Lung (tissue), 12 donors: ENCODE measurements around the gene LRRC8C. TPM values are rescaled to one million over a fixed set of nuclear protein-coding genes. Genes with fewer than 3 reads are reported as not detected.

Experiments
- ATAC-seq: fragments of 200-7000 bp; cut with Tn5 transposase; one replicate; pipeline ENCODE4 v1.9.1; 2020; ENCODE audit warnings: moderate number of reproducible peaks; ENCODE audit not compliant: insufficient read depth, low FRiP score
- DNase-seq, 3 donors: peaks; one replicate each; pipeline ENCODE4 v3.0.0-alpha.2; 2013 to 2017
- H3K27ac ChIP-seq, 2 donors: one replicate each; pipeline ENCODE4 v1.5.1; 2013; ENCODE audit warnings: mild to moderate bottlenecking in 2 of 2, moderate library complexity in 2 of 2, control low read depth in 1 of 2, inconsistent platforms in 1 of 2, low read depth in 1 of 2, low read length in 1 of 2
- H3K27me3 ChIP-seq, 3 donors: one replicate each; pipeline ENCODE4 v1.5.1; 2013; ENCODE audit warnings: low read length in 2 of 3; ENCODE audit not compliant: control insufficient read depth in 3 of 3, insufficient read depth in 3 of 3
- H3K36me3 ChIP-seq, 4 donors: one replicate each; pipeline ENCODE4 v1.5.1; 2013; ENCODE audit warnings: low read length in 4 of 4, mild to moderate bottlenecking in 1 of 4, moderate library complexity in 1 of 4; ENCODE audit not compliant: control insufficient read depth in 4 of 4, insufficient read depth in 4 of 4
- H3K4me1 ChIP-seq, 5 donors: one replicate each; pipeline ENCODE4 v1.5.1; 2013; ENCODE audit warnings: low read length in 5 of 5, mild to moderate bottlenecking in 2 of 5, moderate library complexity in 1 of 5; ENCODE audit not compliant: control insufficient read depth in 5 of 5, insufficient read depth in 5 of 5
- H3K4me3 ChIP-seq: one replicate; pipeline ENCODE4 v1.5.1; 2013; ENCODE audit warnings: mild to moderate bottlenecking, control low read depth, moderate library complexity
- H3K9ac ChIP-seq, 2 donors: one replicate each; pipeline ENCODE4 v1.5.1; 2013; ENCODE audit warnings: low read length in 2 of 2, control low read depth in 1 of 2; ENCODE audit not compliant: insufficient read depth in 1 of 2
- H3K9me3 ChIP-seq, 4 donors: one replicate each; pipeline ENCODE4 v1.5.1; 2013; ENCODE audit warnings: low read length in 3 of 4, mild to moderate bottlenecking in 1 of 4, moderate library complexity in 1 of 4; ENCODE audit not compliant: control insufficient read depth in 4 of 4, insufficient read depth in 3 of 4
- CTCF ChIP-seq: IDR thresholded peaks from 2 replicates; pipeline ENCODE4 v1.5.1; 2012; ENCODE audit warnings: mild to moderate bottlenecking; ENCODE audit errors: control extremely low read depth, extremely low read depth
- WGBS, 2 donors: extraction: QIAGEN DNeasy Blood & Tissue Kit; methylation state at CpG; one replicate each; pipeline ENCODE4 v1.1.7; 2013; 5-methylcytosine and 5-hydroxymethylcytosine counted together
- polyA plus RNA-seq, 2 donors: library from polyadenylated mRNA; stranded (reverse); fragments of 200-250 nt; gene quantifications; one replicate each; pipeline ENCODE4 v1.2.1, GENCODE V29; 2013
- total RNA-seq, 2 donors: library from RNA; depleted of rRNA in 1 of 2; stranded (reverse); fragments of >200 nt in 1 of 2; gene quantifications; one replicate each; pipeline ENCODE4 v1.2.1, GENCODE V29; 2014 to 2021
- donor health status: control.
- donor health status: control.
- donor health status: Bipolar disorder and iron deficiency.
- donor health status: healthy.
- donor health status: DM: yes; HTN: yes; CAD: no.

LRRC8C gene
- total and polyA plus RNA-seq, 4 donors = 3.3 to 11.7 (median 6.9) TPM

- H3K9me3 ChIP-seq = no peaks in the 10 kb centered on the region
- no peaks in the 10 kb centered on the region for H3K36me3 ChIP-seq
- H3K9ac ChIP-seq = no peak overlapping the region
- WGBS, 2 donors = 74 to 75% methylated on average over 5 of the region's 5 CpGs
- peaks cover 0 to 6% (median 0%) of the 10 kb centered on the region in 5 donors for H3K4me1 ChIP-seq
- no peak for ATAC-seq
- no peak overlapping the region for H3K27ac ChIP-seq
- peak in 2 of 3 donors; percentile 58 to 60 for DNase-seq
- H3K4me3 ChIP-seq = no peak overlapping the region
- no peaks in the 10 kb centered on the region for H3K27me3 ChIP-seq
- TF ChIP-seq CTCF = peak; percentile 59
Observed at GRCh38 chr1:89598450-89599331, 34.2 kb upstream of the LRRC8C start.

DNA sequence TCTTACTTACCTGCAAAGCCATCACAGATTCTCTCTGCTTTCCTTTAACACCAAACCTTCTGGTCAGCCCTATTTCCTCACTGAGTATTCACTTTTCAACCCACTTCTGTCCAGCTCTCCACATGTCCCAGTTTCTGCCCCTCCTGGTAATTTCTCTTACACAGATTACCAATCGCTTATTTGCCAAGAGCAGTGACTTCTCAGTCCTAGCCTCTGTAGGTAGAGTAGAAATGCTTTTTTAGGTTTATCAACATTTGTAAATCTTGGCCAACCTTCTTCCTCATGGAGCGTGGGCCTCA lies 33.6 kb upstream of the LRRC8C start:
- H3K27me3 ChIP-seq = no peaks in the 10 kb centered on the region
- no peak for TF ChIP-seq CTCF
- H3K36me3 ChIP-seq = no peaks in the 10 kb centered on the region
- no peak for ATAC-seq
- WGBS, 2 donors = 90 to 92% methylated on average over 2 of the region's 2 CpGs
- H3K4me1 ChIP-seq = peaks cover 0 to 6% (median 4%) of the 10 kb centered on the region in 5 donors
- H3K9ac ChIP-seq = no peak overlapping the region
- H3K27ac ChIP-seq = no peak overlapping the region
- H3K4me3 ChIP-seq = no peak overlapping the region
- H3K9me3 ChIP-seq = no peaks in the 10 kb centered on the region
- no peak for DNase-seq

DNA sequence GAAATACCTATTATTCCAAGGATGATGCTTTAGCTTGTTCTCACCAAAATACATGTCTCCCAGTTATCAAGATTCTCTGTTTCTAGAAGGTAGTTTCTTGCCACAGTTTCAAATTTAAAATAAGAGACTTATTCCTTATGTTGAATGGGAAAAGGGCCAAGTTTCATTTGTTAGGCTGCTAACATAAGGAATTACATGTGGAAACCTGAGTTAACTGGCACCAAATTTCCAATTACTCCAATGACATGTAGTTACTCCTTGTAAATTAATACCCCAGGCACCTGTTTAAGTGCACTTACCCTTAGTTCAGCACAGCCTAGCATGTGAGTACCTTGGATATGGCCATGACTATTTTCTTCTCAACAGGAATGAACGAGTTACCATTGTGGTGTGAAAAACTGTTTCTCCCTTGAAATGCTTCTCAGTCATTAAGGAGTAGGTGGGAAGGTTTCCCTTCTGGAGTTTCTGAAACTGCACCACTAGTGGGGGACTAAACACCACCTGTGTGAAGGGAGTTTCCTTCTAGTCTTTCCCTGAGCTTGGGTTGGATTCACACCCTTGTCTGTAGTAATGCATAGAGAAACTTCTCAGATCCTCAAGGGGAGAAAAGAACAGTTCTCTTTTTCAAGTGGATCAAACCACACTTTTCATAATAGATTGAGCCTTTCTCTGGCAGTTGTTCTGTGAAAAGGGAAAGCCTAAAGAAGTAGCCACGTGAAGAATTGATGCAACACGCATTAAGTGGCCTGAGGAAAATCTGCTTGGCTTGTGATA lies 32.3 kb upstream of the LRRC8C start:
- DNase-seq (no peak), ATAC-seq (no peak)
- Histone ChIP-seq H3K9ac (no peak overlapping the region), H3K36me3 (no peaks in the 10 kb centered on the region), H3K4me1 (peaks cover 0 to 13% (median 5%) of the 10 kb centered on the region in 5 donors), H3K27ac (no peak overlapping the region), H3K4me3 (no peak overlapping the region), H3K27me3 (no peaks in the 10 kb centered on the region), H3K9me3 (no peaks in the 10 kb centered on the region)
- WGBS, 2 donors = 74 to 79% methylated on average over 3 of the region's 3 CpGs
- TF ChIP-seq CTCF = no peak
